Neural cell (in vitro differentiated cells): ENCODE results near the gene AFF3.

Source experiments
- CTCF ChIP-seq: fragments of 450-650 bp; IDR thresholded peaks from 2 replicates; pipeline ENCODE4 v1.5.1; 2014; ENCODE audit warnings: antibody characterized with exemption, mild to moderate bottlenecking, moderate library complexity; ENCODE audit not compliant: poor library complexity, severe bottlenecking
- EP300 ChIP-seq: fragments of 450-650 bp; conservative IDR thresholded peaks from 2 replicates; pipeline ENCODE4 v1.6.1; 2014; ENCODE audit warnings: antibody characterized with exemption, mild to moderate bottlenecking, moderate library complexity; ENCODE audit not compliant: poor library complexity, severe bottlenecking
- EZH2 ChIP-seq: fragments of 200-600, 300-800 bp; shearing (Covaris generic), sonication (generic); IDR thresholded peaks from 2 replicates; pipeline ENCODE4 v1.6.1; 2014; ENCODE audit warnings: antibody characterized with exemption, low read length, borderline replicate concordance, mild to moderate bottlenecking; ENCODE audit not compliant: insufficient read depth, poor library complexity, severe bottlenecking
- MXI1 ChIP-seq: fragments of 450-650 bp; conservative IDR thresholded peaks from 2 replicates; pipeline ENCODE4 v1.6.1; 2014; ENCODE audit warnings: antibody characterized with exemption, mild to moderate bottlenecking; ENCODE audit not compliant: poor library complexity, severe bottlenecking
- POLR2AphosphoS5 ChIP-seq: IDR thresholded peaks from 2 replicates; pipeline ENCODE4 v1.6.1; 2012
- RAD21 ChIP-seq: fragments of 450-650 bp; conservative IDR thresholded peaks from 2 replicates; pipeline ENCODE4 v1.6.1; 2014; ENCODE audit warnings: antibody characterized with exemption, mild to moderate bottlenecking, moderate library complexity
- TAF1 ChIP-seq: IDR thresholded peaks from 2 replicates; pipeline ENCODE4 v1.6.1; 2012; ENCODE audit warnings: low read depth
- TF ChIP-seq, protein P1 (sequence below): IDR thresholded peaks from 2 replicates; pipeline ENCODE4 v1.6.1; 2012; ENCODE audit warnings: borderline replicate concordance

DNA sequence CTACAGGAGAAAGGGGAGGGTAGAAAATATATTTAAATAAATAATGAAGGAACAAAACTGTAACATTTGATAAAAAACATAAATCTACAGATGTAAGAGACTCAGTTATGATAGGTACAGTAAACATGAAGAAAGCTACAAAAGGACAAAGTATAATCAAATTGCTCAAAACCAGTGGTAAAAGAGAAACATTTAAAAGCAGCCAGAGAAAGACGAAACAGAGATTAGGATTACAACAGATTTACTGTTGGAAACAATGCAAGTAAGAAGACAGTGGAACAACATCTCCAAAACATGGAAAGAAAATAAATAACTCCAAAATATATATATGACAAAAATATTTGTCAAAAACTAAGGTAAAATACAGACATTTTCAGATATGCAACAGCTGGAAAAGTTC lies 344.9 kb downstream of the AFF3 start:
- TF ChIP-seq TAF1 (no peak), EP300 (no peak), CTCF (no peak), POLR2AphosphoS5 (no peak), MXI1 (no peak), EZH2 (no peak), RAD21 (no peak)
- TF ChIP-seq, protein P1, sequence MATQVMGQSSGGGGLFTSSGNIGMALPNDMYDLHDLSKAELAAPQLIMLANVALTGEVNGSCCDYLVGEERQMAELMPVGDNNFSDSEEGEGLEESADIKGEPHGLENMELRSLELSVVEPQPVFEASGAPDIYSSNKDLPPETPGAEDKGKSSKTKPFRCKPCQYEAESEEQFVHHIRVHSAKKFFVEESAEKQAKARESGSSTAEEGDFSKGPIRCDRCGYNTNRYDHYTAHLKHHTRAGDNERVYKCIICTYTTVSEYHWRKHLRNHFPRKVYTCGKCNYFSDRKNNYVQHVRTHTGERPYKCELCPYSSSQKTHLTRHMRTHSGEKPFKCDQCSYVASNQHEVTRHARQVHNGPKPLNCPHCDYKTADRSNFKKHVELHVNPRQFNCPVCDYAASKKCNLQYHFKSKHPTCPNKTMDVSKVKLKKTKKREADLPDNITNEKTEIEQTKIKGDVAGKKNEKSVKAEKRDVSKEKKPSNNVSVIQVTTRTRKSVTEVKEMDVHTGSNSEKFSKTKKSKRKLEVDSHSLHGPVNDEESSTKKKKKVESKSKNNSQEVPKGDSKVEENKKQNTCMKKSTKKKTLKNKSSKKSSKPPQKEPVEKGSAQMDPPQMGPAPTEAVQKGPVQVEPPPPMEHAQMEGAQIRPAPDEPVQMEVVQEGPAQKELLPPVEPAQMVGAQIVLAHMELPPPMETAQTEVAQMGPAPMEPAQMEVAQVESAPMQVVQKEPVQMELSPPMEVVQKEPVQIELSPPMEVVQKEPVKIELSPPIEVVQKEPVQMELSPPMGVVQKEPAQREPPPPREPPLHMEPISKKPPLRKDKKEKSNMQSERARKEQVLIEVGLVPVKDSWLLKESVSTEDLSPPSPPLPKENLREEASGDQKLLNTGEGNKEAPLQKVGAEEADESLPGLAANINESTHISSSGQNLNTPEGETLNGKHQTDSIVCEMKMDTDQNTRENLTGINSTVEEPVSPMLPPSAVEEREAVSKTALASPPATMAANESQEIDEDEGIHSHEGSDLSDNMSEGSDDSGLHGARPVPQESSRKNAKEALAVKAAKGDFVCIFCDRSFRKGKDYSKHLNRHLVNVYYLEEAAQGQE, result no peak
